ENCODE measurements around the gene OR52H1. TPM values are rescaled to one million over a fixed set of nuclear protein-coding genes. Genes with fewer than 3 reads are reported as not detected.

OR52H1 gene
- total RNA-seq, 1 donor from 2014 or later = 0.75 TPM

DNA sequence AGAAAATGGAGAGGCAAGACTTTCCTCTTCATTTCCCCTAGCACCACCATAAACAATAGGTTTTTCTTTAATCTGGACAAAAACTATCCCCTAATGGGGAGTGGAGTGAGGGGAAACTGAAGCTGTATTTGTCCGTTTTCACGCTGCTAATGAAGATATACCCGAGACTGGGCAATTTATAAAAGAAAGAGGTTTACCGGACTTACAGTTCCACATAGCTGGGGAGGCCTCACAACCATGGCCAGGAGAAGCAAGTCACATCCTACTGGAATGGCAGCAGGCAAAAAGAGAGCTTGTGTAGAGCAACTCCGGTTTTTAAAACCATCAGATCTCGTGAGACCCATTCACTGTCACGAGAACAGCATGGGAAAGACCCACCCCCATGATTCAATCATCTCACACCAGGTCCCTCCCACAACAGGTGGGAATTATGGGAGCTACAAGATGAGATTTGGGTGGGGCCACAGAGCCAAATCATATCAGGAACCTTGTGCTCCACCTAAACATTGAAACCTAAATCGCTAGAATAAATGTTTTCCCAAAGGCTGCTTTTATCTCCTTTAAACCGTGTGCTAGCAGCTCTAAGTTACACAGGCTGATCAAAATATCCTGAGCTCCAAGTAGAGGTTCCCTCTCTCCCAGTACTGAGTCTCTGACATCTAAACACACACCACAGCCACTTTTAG, 42.8 kb downstream of the OR52H1 start:
- TF ChIP-seq, protein P1, sequence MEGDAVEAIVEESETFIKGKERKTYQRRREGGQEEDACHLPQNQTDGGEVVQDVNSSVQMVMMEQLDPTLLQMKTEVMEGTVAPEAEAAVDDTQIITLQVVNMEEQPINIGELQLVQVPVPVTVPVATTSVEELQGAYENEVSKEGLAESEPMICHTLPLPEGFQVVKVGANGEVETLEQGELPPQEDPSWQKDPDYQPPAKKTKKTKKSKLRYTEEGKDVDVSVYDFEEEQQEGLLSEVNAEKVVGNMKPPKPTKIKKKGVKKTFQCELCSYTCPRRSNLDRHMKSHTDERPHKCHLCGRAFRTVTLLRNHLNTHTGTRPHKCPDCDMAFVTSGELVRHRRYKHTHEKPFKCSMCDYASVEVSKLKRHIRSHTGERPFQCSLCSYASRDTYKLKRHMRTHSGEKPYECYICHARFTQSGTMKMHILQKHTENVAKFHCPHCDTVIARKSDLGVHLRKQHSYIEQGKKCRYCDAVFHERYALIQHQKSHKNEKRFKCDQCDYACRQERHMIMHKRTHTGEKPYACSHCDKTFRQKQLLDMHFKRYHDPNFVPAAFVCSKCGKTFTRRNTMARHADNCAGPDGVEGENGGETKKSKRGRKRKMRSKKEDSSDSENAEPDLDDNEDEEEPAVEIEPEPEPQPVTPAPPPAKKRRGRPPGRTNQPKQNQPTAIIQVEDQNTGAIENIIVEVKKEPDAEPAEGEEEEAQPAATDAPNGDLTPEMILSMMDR (IDR thresholded peaks at IDR 0.05; ENCODE audit: insufficient read depth, low read length, poor library complexity, severe bottlenecking) = no peak

GRCh38 chr11:5504403-5504921, 43.9 kb downstream of the OR52H1 start:
- Histone ChIP-seq H3K4me3 (ENCODE audit: low read depth, low read length) (no peak overlapping the region), H3K36me3 (ENCODE audit: control insufficient read depth, insufficient read depth, low read length) (no peaks in the 10 kb centered on the region), H3K27me3 (ENCODE audit: control insufficient read depth, insufficient read depth, low read length) (no peaks in the 10 kb centered on the region)
- no peak for DNase-seq (ENCODE audit: low read depth)
- TF ChIP-seq, protein P1 (IDR thresholded peaks at IDR 0.05; ENCODE audit: insufficient read depth, low read length, poor library complexity, severe bottlenecking) = no peak

More for the DNA sequence above, 42.8 kb downstream of the OR52H1 start:
- no peak overlapping the region for H3K4me3 ChIP-seq (ENCODE audit: low read depth, low read length)
- H3K36me3 ChIP-seq (ENCODE audit: control insufficient read depth, insufficient read depth, low read length) = no peaks in the 10 kb centered on the region
- H3K27me3 ChIP-seq (ENCODE audit: control insufficient read depth, insufficient read depth, low read length) = no peaks in the 10 kb centered on the region
- no peak for DNase-seq (ENCODE audit: low read depth)

GRCh38 chr11:5500393-5500801, 47.9 kb downstream of the OR52H1 start:
- DNase-seq (ENCODE audit: low read depth) = no peak
- Histone ChIP-seq H3K27me3 (ENCODE audit: control insufficient read depth, insufficient read depth, low read length) (no peaks in the 10 kb centered on the region), H3K4me3 (ENCODE audit: low read depth, low read length) (no peak overlapping the region), H3K36me3 (ENCODE audit: control insufficient read depth, insufficient read depth, low read length) (no peaks in the 10 kb centered on the region)
- TF ChIP-seq, protein P1 (IDR thresholded peaks at IDR 0.05; ENCODE audit: insufficient read depth, low read length, poor library complexity, severe bottlenecking) = no peak

DNA sequence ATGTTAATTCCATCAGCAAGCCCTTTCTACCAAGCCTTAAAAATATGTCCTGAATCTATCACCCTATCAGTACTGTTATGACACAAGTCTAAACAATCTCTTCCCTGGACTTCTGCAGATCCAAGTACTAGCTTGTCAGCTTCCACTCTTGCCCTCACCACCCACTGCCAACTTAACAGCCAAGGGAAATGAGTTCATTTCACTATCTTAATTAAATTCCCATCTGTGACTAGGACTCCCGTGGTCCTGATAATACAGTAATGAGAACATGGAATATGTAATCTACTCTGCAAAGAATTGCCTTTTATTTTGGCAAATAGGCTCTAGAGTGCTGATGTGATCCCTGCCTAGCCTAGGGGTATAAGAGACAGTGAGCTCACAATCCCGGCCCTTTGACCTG, 48.7 kb downstream of the OR52H1 start:
- no peaks in the 10 kb centered on the region for H3K27me3 ChIP-seq (ENCODE audit: control insufficient read depth, insufficient read depth, low read length)
- no peaks in the 10 kb centered on the region for H3K36me3 ChIP-seq (ENCODE audit: control insufficient read depth, insufficient read depth, low read length)
- H3K4me3 ChIP-seq (ENCODE audit: low read depth, low read length) = no peak overlapping the region
- TF ChIP-seq, protein P1 (IDR thresholded peaks at IDR 0.05; ENCODE audit: insufficient read depth, low read length, poor library complexity, severe bottlenecking) = no peak
- no peak for DNase-seq (ENCODE audit: low read depth)

Other genes with a start within 250 kb of the OR52H1 start
- gene OR51B4, start 246.6 kb downstream of the OR52H1 start, total RNA-seq = not detected in 2 replicates
- gene OR51B2, start 224.2 kb downstream of the OR52H1 start, total RNA-seq = not detected in 2 replicates
- gene OR51B5, start 205.0 kb downstream of the OR52H1 start, total RNA-seq = not detected in 2 replicates
- gene OR51B6, start 197.0 kb downstream of the OR52H1 start, total RNA-seq = not detected in 2 replicates
- gene OR51M1, start 164.7 kb downstream of the OR52H1 start, total RNA-seq = not detected in 2 replicates
- not detected in 2 replicates for gene OR51Q1, start 126.4 kb downstream of the OR52H1 start, total RNA-seq
- gene OR51I1, start 107.0 kb downstream of the OR52H1 start, total RNA-seq = not detected in 2 replicates
- gene OR51I2, start 99.2 kb downstream of the OR52H1 start, total RNA-seq = not detected in 2 replicates
- gene OR52D1, start 59.9 kb downstream of the OR52H1 start, total RNA-seq = not detected in 2 replicates
- gene UBQLN3, start 38.6 kb downstream of the OR52H1 start, total RNA-seq = not detected in 2 replicates
- 0.21 TPM in 1 of 2 replicates, not detected in the other for gene UBQLNL, start 31.8 kb downstream of the OR52H1 start, total RNA-seq
- gene OR52B6, start 32.3 kb upstream of the OR52H1 start, total RNA-seq = not detected in 2 replicates
- 3.4 and 4.9 TPM in 2 replicates for gene TRIM6, start 48.1 kb upstream of the OR52H1 start, total RNA-seq
- 4.5 and 4.9 TPM in 2 replicates for gene TRIM34, start 76.5 kb upstream of the OR52H1 start, total RNA-seq
- 25.9 and 29.0 TPM in 2 replicates for gene TRIM5, start 136.5 kb upstream of the OR52H1 start, total RNA-seq
- 18.0 and 23.4 TPM in 2 replicates for gene TRIM22, start 141.2 kb upstream of the OR52H1 start, total RNA-seq
- gene OR56B1, start 187.9 kb upstream of the OR52H1 start, total RNA-seq = not detected in 2 replicates
- not detected in 2 replicates for gene OR52N4, start 205.7 kb upstream of the OR52H1 start, total RNA-seq
- not detected in 2 replicates for gene OR52N5, start 234.8 kb upstream of the OR52H1 start, total RNA-seq
- gene OR52N1, start 242.7 kb upstream of the OR52H1 start, total RNA-seq = not detected in 2 replicates